ENCODE results near the gene AMT.

AMT gene, protein sequence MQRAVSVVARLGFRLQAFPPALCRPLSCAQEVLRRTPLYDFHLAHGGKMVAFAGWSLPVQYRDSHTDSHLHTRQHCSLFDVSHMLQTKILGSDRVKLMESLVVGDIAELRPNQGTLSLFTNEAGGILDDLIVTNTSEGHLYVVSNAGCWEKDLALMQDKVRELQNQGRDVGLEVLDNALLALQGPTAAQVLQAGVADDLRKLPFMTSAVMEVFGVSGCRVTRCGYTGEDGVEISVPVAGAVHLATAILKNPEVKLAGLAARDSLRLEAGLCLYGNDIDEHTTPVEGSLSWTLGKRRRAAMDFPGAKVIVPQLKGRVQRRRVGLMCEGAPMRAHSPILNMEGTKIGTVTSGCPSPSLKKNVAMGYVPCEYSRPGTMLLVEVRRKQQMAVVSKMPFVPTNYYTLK

DNA sequence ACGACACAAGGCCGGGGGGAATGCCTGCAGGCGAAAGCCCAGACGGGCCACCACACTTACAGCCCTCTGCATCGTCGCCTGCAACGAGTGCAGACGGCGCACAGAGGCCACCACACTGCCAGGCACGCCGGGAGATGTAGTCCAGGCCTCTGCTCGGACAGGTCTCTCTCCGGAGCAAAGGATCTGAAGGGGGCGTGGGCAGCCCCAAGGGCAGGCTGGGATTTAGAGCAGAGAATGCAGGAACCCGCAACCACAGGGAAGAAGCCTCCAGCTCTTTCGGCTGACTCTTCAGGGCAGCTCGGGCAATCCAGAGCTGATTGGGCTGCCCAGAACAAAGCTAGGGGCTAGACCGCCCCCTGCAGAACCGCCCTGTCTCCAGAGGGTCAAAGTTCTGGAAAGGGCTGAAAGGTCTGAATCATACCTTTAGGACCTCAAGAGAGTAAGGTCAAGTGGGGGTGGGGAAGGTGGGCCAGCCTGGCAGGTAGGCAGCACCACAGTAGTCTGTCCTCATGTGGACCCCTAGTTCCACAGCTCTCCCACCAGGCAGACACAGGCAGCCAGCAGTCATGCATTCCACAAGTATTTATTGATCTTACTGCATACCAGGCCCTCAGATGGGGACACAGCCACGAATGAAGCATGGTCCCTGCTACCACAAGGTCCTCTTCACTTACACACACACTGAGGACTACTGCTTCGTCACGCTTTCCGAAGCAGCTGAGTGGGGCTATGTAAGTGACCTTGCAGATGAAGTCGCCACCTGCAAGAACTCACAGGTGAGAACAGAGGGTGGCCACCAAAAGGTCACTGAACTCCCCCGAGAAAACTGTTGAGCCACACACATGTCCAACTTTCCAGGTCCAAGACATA, at the start of gene AMT:
TSS of gene AMT (minus strand) at position 95 of the 870 bp plus-strand sequence. CDS start at position 72, 23 bp downstream.
- in situ Hi-C loops (cut with MboI; ENCODE audit: low sequenced_read_pairs): no loop called here

GRCh38 chr3:49470714-49471420, 48.6 kb upstream of the AMT start:
- in situ Hi-C loops (cut with MboI; ENCODE audit: low sequenced_read_pairs): no loop called here

GRCh38 chr3:49469936-49470713, 47.9 kb upstream of the AMT start, which contains the start of gene DAG1:
TSS of gene DAG1 (plus strand) at chr3:49470267. CDS start at chr3:49510535, 40,268 bp downstream.
- in situ Hi-C loops (cut with MboI; ENCODE audit: low sequenced_read_pairs): no loop called here

DNA sequence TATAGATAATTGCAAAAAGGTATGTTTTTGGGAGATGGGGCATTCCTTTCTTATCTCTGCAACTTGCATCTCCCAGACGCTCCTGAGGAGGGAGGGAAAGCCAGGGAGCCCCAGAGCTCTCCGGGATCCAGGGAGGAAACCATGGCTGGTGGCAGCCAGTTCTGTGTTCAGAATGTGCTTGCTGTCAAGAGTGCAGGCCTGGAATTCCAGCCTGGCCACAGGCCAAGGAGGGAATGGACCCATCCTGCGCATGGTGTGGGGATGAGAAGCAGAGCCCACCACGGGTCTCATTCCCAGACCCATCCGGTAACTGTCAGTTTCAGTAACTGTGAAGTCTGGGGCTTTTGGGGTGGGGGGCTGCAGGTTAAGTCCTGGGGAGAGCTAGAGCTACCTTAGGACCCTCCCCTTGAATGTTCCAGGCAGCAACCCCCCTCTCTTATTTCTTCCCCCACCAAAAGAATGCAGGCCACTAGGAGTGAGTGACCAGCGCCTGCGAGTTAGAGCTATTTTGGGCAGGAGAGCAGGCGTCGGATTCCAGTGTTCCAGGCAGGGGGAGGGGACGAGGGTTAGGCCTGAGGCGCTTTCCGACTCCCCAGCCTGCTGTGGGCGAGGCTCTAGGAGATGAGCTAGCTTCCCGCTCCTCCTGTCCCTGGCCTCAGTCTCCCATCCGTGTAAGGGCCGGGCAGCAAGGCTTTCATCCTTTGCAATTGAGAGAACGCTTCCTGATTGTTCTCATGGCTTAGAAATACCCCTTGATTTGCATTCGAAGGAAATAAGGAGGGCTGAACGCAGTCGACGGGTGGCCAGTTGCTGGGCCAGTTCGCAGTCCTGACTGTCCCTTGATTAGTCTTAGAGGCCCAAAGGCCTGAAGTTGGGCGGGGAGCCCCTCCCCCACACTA, 47.0 kb upstream of the AMT start:
- in situ Hi-C loops (cut with MboI; ENCODE audit: low sequenced_read_pairs): no loop called here

- in situ Hi-C loops (cut with MboI; ENCODE audit: low sequenced_read_pairs): no loop called here
Observed at GRCh38 chr3:49466085-49466484, 43.8 kb upstream of the AMT start.

DNA sequence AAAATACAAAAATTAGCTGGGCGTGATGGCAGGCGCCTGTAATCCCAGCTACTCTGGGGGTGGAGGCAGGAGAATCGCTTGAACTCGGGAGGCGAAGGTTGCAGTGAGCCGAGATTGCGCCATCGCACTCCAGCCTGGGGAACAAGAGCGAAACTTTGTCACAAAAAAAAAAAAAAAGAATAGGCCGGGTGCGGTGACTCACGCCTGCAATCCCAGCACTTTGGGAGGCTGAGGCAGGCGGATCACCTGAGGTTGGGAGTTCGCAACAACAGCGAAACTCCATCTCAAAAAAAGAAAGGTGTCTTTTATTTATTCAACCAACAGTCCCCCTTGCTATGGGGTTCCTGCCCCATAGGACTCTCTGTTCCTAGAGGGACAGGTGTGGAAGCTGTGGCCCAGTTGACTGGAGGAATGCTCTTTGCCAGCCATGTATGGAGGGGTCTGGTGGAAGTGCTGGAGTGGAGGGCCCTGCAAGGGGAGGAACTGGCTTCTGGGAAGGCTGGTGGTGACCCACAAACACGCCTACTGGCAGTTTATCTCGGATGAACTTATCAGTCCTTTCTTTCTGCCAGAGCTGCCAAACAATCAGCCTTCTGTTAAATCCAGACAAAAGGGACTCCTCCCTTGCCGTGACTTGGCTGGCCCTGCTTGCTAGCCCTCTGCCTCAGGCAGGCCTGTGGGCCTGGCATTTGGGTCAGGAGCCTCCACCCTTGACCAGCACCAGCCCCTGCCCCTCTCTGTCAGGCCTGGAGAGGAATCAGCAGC, 43.2 kb upstream of the AMT start:
- in situ Hi-C loops (cut with MboI; ENCODE audit: low sequenced_read_pairs): no loop called here

- in situ Hi-C loops (cut with MboI; ENCODE audit: low sequenced_read_pairs): no loop called here
Observed at GRCh38 chr3:49462222-49462621, 39.9 kb upstream of the AMT start.

- in situ Hi-C loops (cut with MboI; ENCODE audit: low sequenced_read_pairs): no loop called here
Observed at GRCh38 chr3:49461443-49462171, 39.3 kb upstream of the AMT start.

- in situ Hi-C loops (cut with MboI; ENCODE audit: low sequenced_read_pairs): no loop called here
Observed at GRCh38 chr3:49460956-49461355, 38.7 kb upstream of the AMT start.

GRCh38 chr3:49460188-49460890, 38.1 kb upstream of the AMT start:
- in situ Hi-C loops (cut with MboI; ENCODE audit: low sequenced_read_pairs): no loop called here

DNA sequence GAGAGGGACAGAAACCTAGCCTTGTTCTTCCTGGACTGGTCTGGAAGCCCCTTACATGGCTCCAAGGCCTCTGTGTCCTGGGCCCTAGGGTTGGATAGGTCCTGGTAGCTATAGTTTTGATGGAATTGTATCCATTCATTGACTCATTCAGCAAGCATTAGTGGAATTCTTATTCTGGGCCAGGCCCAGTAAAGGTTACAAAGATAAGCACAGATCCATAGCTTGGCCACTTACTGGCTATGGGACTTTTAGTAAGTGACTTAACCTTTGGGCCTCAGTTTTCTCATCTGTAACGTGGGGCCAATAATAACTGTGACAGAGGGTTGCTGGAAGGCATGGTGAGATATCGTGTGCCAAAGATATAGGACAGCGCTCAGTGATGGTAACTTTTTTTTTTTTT, 34.2 kb upstream of the AMT start:
- in situ Hi-C loops (cut with MboI; ENCODE audit: low sequenced_read_pairs): loop anchor here (10.0 kb wide), 1 partner anchor 162 kb away; no protein-coding TSS in a partner anchor

- in situ Hi-C loops (cut with MboI; ENCODE audit: low sequenced_read_pairs): loop anchor here (10.0 kb wide), 1 partner anchor 160 kb away; no protein-coding TSS in a partner anchor
Observed at GRCh38 chr3:49454898-49455681, 32.8 kb upstream of the AMT start.

- in situ Hi-C loops (cut with MboI; ENCODE audit: low sequenced_read_pairs): loop anchor here (10.0 kb wide), 1 partner anchor 160 kb away; no protein-coding TSS in a partner anchor
Observed at GRCh38 chr3:49454458-49454857, 32.2 kb upstream of the AMT start.

DNA sequence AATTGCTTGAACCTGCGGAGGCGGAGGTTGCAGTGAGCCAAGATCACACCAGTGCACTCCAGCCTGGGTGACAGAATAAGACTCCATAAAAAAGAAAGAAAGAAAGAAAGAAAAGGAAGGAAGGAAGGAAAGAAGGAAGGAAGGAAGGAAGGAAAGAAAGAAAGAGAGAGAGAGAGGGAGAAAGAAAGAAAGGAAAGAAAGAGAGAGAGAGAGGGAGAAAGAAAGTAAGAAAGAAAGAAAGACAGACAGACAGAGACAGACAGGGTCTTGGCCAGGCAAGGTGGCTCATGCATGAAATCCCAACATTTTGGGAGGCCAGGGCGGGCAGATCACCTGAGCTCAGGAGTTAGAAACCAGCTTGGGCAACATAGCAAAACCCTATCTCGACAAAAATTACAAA, 31.3 kb upstream of the AMT start:
- in situ Hi-C loops (cut with MboI; ENCODE audit: low sequenced_read_pairs): loop anchor here (10.0 kb wide), 1 partner anchor 159 kb away; no protein-coding TSS in a partner anchor

- in situ Hi-C loops (cut with MboI; ENCODE audit: low sequenced_read_pairs): loop anchor here (25.0 kb wide), 1 partner anchor 283 kb away; the partner anchor contains the start of genes CCDC71 and KLHDC8B
Observed at GRCh38 chr3:49445391-49445790, 23.1 kb upstream of the AMT start.

DNA sequence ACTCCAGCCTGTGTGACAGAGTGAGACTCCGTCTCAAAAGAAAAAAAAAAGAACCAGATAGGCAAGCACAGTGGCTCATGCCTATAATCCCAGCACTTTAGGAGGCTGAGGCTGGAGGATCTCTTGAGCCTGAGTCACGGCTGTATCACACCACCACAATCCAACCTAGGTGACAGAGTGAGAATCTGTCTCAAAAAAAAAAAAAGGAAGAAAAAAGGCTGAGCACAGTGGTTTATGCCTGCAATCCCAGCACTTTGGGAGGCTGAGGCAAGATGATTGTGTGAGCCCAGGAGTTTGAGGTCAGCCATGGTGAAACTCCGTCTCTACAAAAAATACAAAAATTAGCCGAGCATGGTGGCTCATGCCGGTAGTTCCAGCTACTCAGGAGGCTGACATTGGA, 12.5 kb upstream of the AMT start:
- in situ Hi-C loops (cut with MboI; ENCODE audit: low sequenced_read_pairs): loop anchor here (25.0 kb wide), 1 partner anchor 272 kb away; the partner anchor contains the start of genes CCDC71 and KLHDC8B
